Nucleus accumbens (tissue), 56 donors: ENCODE results near the gene CCDC138.
"Not testable (repeated sequence)": the region's sequence is repeated elsewhere in the genome, so short reads cannot be mapped to it uniquely, and the experiment has no call there.

ENCODE experiments used
- DNase-seq, 56 donors: peaks; one replicate each; lab custom pipeline; 2025; lab: John Stamatoyannopoulos, UW

The CCDC138 gene

GRCh38 chr2:108786354-108787215 lies at the start of gene CCDC138:
CCDC138 (plus strand) TSS chr2:108786771; CDS start chr2:108786823, 52 bp downstream.
- peak in 55 of 56 donors; percentile 21 to 88 (median 68) for DNase-seq

- DNase-seq, result not testable (repeated sequence)
Measured at GRCh38 chr2:108757973-108758372, 28.6 kb upstream of the CCDC138 start.

- DNase-seq, result not testable (repeated sequence)
Measured at GRCh38 chr2:108762618-108763017, 24.0 kb upstream of the CCDC138 start.

- not testable (repeated sequence) for DNase-seq
Measured at GRCh38 chr2:108766671-108767070, 19.9 kb upstream of the CCDC138 start.

- DNase-seq, result not testable (repeated sequence)
Measured at GRCh38 chr2:108767859-108768258, 18.7 kb upstream of the CCDC138 start.

- no peak for DNase-seq
Measured at GRCh38 chr2:108776475-108776874, 10.1 kb upstream of the CCDC138 start.

- no peak for DNase-seq
Measured at GRCh38 chr2:108778857-108779256, 7.7 kb upstream of the CCDC138 start.

- no peak for DNase-seq
Measured at GRCh38 chr2:108786008-108786353, 590 bp upstream of the CCDC138 start.

- DNase-seq, result no peak
Measured at GRCh38 chr2:108787216-108787541, 608 bp downstream of the CCDC138 start.

- no peak for DNase-seq
Measured at GRCh38 chr2:108803045-108803736, 16.6 kb downstream of the CCDC138 start.

GRCh38 chr2:108805032-108805431 lies 18.5 kb downstream of the CCDC138 start:
- DNase-seq, result no peak

GRCh38 chr2:108805782-108806181 lies 19.2 kb downstream of the CCDC138 start:
- no peak for DNase-seq

- DNase-seq, result no peak
Measured at GRCh38 chr2:108806371-108807113, 20.0 kb downstream of the CCDC138 start.

- no peak for DNase-seq
Measured at GRCh38 chr2:108809936-108810335, 23.4 kb downstream of the CCDC138 start.

GRCh38 chr2:108810993-108811957 lies 24.7 kb downstream of the CCDC138 start:
- DNase-seq, result no peak

- no peak for DNase-seq
Measured at GRCh38 chr2:108813732-108814131, 27.2 kb downstream of the CCDC138 start.

GRCh38 chr2:108820482-108820881 lies 33.9 kb downstream of the CCDC138 start:
- DNase-seq, result no peak

GRCh38 chr2:108823286-108823685 lies 36.7 kb downstream of the CCDC138 start:
- no peak for DNase-seq

- DNase-seq, result no peak
Measured at GRCh38 chr2:108824316-108825070, 37.9 kb downstream of the CCDC138 start.
